ENCODE results near the gene FAM227A. TPM values are rescaled to one million over a fixed set of nuclear protein-coding genes. Genes with fewer than 3 reads are reported as not detected.
A peak's percentile ranks its signal among the peaks of the same experiment; 100 is the strongest.

FAM227A gene
- total RNA-seq, 1 donor from 2014 or later, result 1.0 TPM

DNA sequence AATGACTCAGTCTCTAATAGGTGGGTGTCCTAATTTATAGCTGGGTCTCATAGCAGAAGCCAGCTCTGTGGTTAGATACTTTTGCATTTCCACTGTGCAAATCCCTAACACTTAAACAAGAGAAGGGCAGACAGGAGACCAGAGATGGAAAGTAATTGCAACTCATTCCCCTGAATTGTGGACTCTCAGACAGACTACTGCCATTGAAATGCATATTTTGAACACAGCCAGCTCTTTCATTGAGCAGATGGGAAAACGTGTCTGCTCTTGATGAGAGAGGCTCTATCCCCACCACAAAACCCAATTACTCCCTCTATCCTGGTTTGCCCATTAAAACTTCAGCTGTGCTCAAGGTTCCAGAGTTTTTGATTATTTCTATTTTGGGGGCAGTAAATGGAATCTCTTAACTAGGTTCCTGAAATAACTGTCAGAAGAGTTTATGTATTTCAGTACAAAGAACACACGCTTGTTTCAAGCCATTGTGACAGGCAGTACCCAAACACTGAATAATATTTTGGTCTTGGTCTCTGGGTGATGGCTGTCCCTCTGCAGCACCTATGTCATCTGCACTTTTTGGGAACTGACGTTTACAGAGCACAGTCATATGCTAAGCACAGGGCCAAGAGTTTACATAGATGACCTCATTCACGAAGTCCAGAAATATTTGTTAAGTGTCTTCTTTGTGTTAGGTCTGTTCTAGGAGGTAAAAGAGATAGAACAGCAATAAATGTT is 41.7 kb downstream of the FAM227A start:
- Histone ChIP-seq H3K27ac (replicated peaks) (peak overlapping the region; percentile 85), H3K27me3 (ENCODE audit: low read depth) (no peaks in the 10 kb centered on the region), H3K4me3 (no peak overlapping the region), H3K4me1 (peaks cover 17% of the 10 kb centered on the region), H3K9me3 (replicated peaks) (peaks cover 13% of the 10 kb centered on the region), H3K36me3 (no peaks in the 10 kb centered on the region)
- TF ChIP-seq, protein P1, sequence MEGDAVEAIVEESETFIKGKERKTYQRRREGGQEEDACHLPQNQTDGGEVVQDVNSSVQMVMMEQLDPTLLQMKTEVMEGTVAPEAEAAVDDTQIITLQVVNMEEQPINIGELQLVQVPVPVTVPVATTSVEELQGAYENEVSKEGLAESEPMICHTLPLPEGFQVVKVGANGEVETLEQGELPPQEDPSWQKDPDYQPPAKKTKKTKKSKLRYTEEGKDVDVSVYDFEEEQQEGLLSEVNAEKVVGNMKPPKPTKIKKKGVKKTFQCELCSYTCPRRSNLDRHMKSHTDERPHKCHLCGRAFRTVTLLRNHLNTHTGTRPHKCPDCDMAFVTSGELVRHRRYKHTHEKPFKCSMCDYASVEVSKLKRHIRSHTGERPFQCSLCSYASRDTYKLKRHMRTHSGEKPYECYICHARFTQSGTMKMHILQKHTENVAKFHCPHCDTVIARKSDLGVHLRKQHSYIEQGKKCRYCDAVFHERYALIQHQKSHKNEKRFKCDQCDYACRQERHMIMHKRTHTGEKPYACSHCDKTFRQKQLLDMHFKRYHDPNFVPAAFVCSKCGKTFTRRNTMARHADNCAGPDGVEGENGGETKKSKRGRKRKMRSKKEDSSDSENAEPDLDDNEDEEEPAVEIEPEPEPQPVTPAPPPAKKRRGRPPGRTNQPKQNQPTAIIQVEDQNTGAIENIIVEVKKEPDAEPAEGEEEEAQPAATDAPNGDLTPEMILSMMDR (IDR thresholded peaks at IDR 0.05; ENCODE audit: borderline replicate concordance), result no peak
- intact Hi-C loops (cut with micrococcal nuclease), result no loop called here
- no peak for DNase-seq

DNA sequence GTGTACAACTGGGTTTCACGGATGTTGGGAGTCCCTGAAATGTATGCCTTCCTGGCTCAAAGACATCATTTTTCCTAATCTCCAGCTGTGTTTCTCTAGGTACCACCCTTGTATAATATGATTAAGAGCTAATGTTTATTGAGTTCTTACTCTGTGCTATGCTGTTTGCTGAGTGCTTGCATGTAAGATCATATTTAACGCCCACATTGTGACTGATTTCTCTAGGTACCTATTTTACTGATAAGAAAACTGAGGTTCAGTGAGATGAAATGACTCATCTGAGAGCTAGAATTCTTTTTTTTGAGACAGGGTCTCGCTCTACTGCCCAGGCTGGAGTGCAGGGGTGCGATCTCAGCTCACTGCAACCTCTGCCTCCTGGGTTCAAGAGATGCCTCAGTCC is 42.6 kb downstream of the FAM227A start:
- H3K4me1 ChIP-seq, result peaks cover 17% of the 10 kb centered on the region
- no peaks in the 10 kb centered on the region for H3K36me3 ChIP-seq
- H3K27me3 ChIP-seq (ENCODE audit: low read depth), result no peaks in the 10 kb centered on the region
- no peak for DNase-seq
- intact Hi-C loops (cut with micrococcal nuclease), result no loop called here
- no peak overlapping the region for H3K4me3 ChIP-seq
- peaks cover 10% of the 10 kb centered on the region for H3K9me3 ChIP-seq (replicated peaks)
- H3K27ac ChIP-seq (replicated peaks), result peak overlapping the region; percentile 85
- TF ChIP-seq, protein P1 (IDR thresholded peaks at IDR 0.05; ENCODE audit: borderline replicate concordance), result no peak

DNA sequence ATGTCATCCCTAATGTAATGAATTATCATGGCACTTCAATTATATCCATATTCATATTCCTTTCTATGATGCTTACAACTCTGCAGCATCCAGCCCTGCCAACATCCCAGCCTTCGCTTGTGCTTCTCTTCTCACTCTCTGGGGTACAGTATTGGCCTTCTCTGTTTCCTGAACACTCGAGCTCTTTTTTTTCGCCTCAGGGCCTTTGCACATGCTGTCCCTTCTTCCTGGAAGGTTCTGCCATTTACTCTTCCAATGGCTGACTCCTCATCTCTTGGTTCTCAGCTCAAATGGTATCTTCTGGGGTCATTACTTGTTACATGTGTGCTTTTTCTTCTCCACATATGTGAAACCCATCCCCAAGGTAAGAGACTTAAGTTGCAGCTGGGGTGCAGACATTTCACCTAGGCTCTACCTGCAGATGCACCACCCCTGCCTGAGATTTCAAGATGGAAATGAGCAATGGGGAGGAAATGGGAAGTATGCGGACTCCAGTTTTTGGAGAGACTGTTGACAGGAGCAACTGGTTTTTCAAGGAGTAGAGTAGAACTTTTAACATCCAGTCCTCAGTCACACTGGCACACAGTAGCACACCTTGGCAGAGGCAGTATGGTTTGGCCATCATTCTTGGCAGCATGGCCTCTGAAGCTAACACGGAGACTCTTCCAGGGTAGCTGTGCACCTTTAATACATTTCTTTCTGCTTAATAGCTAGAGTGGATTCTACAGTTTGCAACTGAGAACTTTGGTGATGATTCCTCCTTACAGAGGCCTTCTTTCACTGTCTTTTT is 43.8 kb downstream of the FAM227A start:
- no peak for DNase-seq
- TF ChIP-seq, protein P1 (IDR thresholded peaks at IDR 0.05; ENCODE audit: borderline replicate concordance), result no peak
- Histone ChIP-seq H3K36me3 (no peaks in the 10 kb centered on the region), H3K4me3 (no peak overlapping the region), H3K9me3 (replicated peaks) (no peaks in the 10 kb centered on the region), H3K4me1 (peaks cover 17% of the 10 kb centered on the region), H3K27me3 (ENCODE audit: low read depth) (no peaks in the 10 kb centered on the region), H3K27ac (replicated peaks) (peak overlapping the region; percentile 44)
- intact Hi-C loops (cut with micrococcal nuclease), result no loop called here

DNA sequence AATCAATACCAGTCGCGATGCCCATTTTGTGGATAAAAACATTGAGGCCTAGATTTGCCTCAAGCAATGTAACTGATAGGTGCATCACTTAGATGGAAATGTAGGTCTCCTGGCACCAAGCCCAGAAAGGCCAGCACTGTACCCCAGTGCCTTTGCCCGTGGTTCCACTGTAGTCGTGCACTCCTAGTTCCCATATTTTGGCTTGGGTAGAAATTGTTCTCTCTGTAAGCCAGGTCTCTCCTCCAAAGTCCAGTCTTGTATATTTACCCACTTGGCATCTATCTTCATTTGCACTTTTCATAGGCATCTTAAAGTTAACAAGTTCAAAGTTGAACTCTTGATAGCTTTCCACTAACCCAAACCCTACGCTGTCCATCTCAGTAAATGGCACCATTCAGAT is 44.6 kb downstream of the FAM227A start:
- intact Hi-C loops (cut with micrococcal nuclease), result no loop called here
- no peak for DNase-seq
- no peak overlapping the region for H3K4me3 ChIP-seq
- TF ChIP-seq, protein P1 (IDR thresholded peaks at IDR 0.05; ENCODE audit: borderline replicate concordance), result no peak
- H3K4me1 ChIP-seq, result peaks cover 21% of the 10 kb centered on the region
- no peak overlapping the region for H3K27ac ChIP-seq (replicated peaks)
- no peaks in the 10 kb centered on the region for H3K36me3 ChIP-seq
- no peaks in the 10 kb centered on the region for H3K27me3 ChIP-seq (ENCODE audit: low read depth)
- no peaks in the 10 kb centered on the region for H3K9me3 ChIP-seq (replicated peaks)

DNA sequence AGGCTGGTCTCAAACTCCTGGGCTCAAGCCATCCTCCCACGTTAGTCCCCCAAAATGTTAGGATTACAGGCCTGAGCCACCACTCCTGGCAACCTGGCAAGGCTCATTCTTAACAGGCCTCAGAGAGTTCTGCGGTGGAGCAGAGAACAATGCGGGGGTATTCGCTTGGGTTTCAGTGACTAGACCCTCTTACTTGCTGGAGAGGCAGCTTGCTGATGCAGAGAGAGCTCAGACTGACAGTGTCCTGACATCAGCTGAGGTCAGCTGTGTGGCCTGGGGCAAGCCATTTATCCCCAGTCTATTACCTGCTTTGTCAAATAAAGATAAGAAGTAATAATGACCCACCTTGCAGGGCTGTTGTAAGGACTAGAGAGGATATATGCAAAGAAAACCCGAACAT is 46.0 kb downstream of the FAM227A start:
- no peak overlapping the region for H3K4me3 ChIP-seq
- no peak for DNase-seq
- no peaks in the 10 kb centered on the region for H3K9me3 ChIP-seq (replicated peaks)
- no peak overlapping the region for H3K27ac ChIP-seq (replicated peaks)
- TF ChIP-seq, protein P1 (IDR thresholded peaks at IDR 0.05; ENCODE audit: borderline replicate concordance), result no peak
- no peaks in the 10 kb centered on the region for H3K27me3 ChIP-seq (ENCODE audit: low read depth)
- H3K36me3 ChIP-seq, result no peaks in the 10 kb centered on the region
- intact Hi-C loops (cut with micrococcal nuclease), result no loop called here
- peaks cover 25% of the 10 kb centered on the region for H3K4me1 ChIP-seq

Measured in left ventricle myocardium inferior (tissue), 1 donor.